IMR-90 (cell line): ENCODE data around the gene C5orf63. TPM values are rescaled to one million over a fixed set of nuclear protein-coding genes. Genes with fewer than 3 reads are reported as not detected.

Experiments
- ATAC-seq: fragments of 200-7000 bp; cut with Tn5 transposase; 2 replicates; pipeline ENCODE4 v1.9.1; 2020; ENCODE audit warnings: low read depth, mild to moderate bottlenecking, moderate library complexity
- BruUV-seq: library from RNA; stranded (reverse); fragments of 400-500 nt; replicated peaks from 2 replicates; lab custom pipeline; 2021; lab: Mats Ljungman, UMichigan
- CTCF ChIA-PET: fragments of 300-600 bp; formaldehyde crosslinking; extraction: SDS; loops from one replicate; lab custom pipeline; 2021; ENCODE audit warnings: antibody characterized with exemption; lab: Yijun Ruan, JAX
- POLR2A ChIA-PET: fragments of 300-600 bp; sonication (Branson Sonifier 250); formaldehyde crosslinking; loops from one replicate; lab custom pipeline; 2022; ENCODE audit warnings: antibody characterized with exemption; ENCODE audit not compliant: unreplicated experiment; lab: Charles Lee
- DNase-seq: peaks from one replicate; pipeline ENCODE4 v3.0.0; 2013
- H2AFZ ChIP-seq: replicated peaks from 2 replicates; pipeline ENCODE3; 2013; ENCODE audit warnings: low read length, mild to moderate bottlenecking; ENCODE audit not compliant: poor library complexity
- H2AK5ac ChIP-seq: 2 replicates; pipeline ENCODE4 v1.6.1; 2013; ENCODE audit warnings: low read depth, low read length, inconsistent platforms
- H2AK9ac ChIP-seq: replicated peaks from 2 replicates; pipeline ENCODE3; 2013; ENCODE audit warnings: mild to moderate bottlenecking, low read depth, low read length, moderate library complexity; ENCODE audit not compliant: poor library complexity
- H2BK120ac ChIP-seq: 2 replicates; pipeline ENCODE4 v1.6.1; 2013; ENCODE audit warnings: low read depth, low read length, inconsistent platforms
- H2BK15ac ChIP-seq: 3 replicates; pipeline ENCODE4 v1.6.1; 2013; ENCODE audit warnings: low read depth, low read length, inconsistent platforms
- H2BK20ac ChIP-seq: 2 replicates; pipeline ENCODE4 v1.6.1; 2013; ENCODE audit warnings: low read depth, mild to moderate bottlenecking, inconsistent platforms, low read length, moderate library complexity
- H2BK5ac ChIP-seq: 2 replicates; pipeline ENCODE4 v1.6.1; 2013; ENCODE audit warnings: mild to moderate bottlenecking, low read depth, low read length, inconsistent platforms; ENCODE audit not compliant: poor library complexity, severe bottlenecking
- H3K14ac ChIP-seq: replicated peaks from 2 replicates; pipeline ENCODE4 v1.6.1; 2013; ENCODE audit warnings: low read depth, low read length, inconsistent platforms
- H3K18ac ChIP-seq: 2 replicates; pipeline ENCODE4 v1.6.1; 2013; ENCODE audit warnings: low read depth, low read length, control low read depth
- H3K23ac ChIP-seq: 2 replicates; pipeline ENCODE4 v1.6.1; 2013; ENCODE audit warnings: low read depth, low read length, inconsistent platforms
- H3K27ac ChIP-seq: 2 replicates; pipeline ENCODE4 v1.5.1; 2013; ENCODE audit warnings: mild to moderate bottlenecking, control low read depth, low read length; ENCODE audit not compliant: insufficient read depth
- H3K27me3 ChIP-seq: 2 replicates; pipeline ENCODE4 v1.6.1; 2013; ENCODE audit warnings: low read length; ENCODE audit not compliant: control insufficient read depth, insufficient read depth
- H3K36me3 ChIP-seq: 2 replicates; pipeline ENCODE4 v1.6.1; 2013; ENCODE audit warnings: low read length, mixed read lengths; ENCODE audit not compliant: control insufficient read depth, insufficient read depth
- H3K4ac ChIP-seq: 2 replicates; pipeline ENCODE4 v1.6.1; 2013; ENCODE audit warnings: low read depth, low read length, inconsistent platforms
- H3K4me1 ChIP-seq: 2 replicates; pipeline ENCODE4 v1.6.1; 2013; ENCODE audit warnings: low read length, mixed read lengths; ENCODE audit not compliant: control insufficient read depth, insufficient read depth
- H3K4me2 ChIP-seq: 2 replicates; pipeline ENCODE4 v1.6.1; 2013; ENCODE audit warnings: low read depth, mild to moderate bottlenecking, control low read depth, low read length, moderate library complexity
- H3K4me3 ChIP-seq: 2 replicates; pipeline ENCODE4 v1.5.1; 2013; ENCODE audit warnings: low read depth, mild to moderate bottlenecking, control low read depth, low read length, moderate library complexity; ENCODE audit not compliant: insufficient read depth
- H3K56ac ChIP-seq: 2 replicates; pipeline ENCODE4 v1.6.1; 2013; ENCODE audit warnings: low read length, inconsistent platforms; ENCODE audit not compliant: insufficient read depth; ENCODE audit errors: extremely low read depth
- H3K79me1 ChIP-seq, 2 experiments: 2 replicates each; pipeline ENCODE4 v1.6.1; 2013; ENCODE audit warnings: low read length in 2 of 2, inconsistent platforms in 1 of 2, low read depth in 1 of 2
- H3K9ac ChIP-seq: 2 replicates; pipeline ENCODE4 v1.6.1; 2013; ENCODE audit warnings: low read depth, low read length, control low read depth
- H3K9me1 ChIP-seq: 2 replicates; pipeline ENCODE4 v1.6.1; 2013; ENCODE audit warnings: low read length, inconsistent platforms; ENCODE audit not compliant: insufficient read depth
- H3K9me3 ChIP-seq: 2 replicates; pipeline ENCODE4 v1.6.1; 2013; ENCODE audit warnings: low read length; ENCODE audit not compliant: control insufficient read depth, insufficient read depth
- H4K20me1 ChIP-seq: 2 replicates; pipeline ENCODE4 v1.6.1; 2013; ENCODE audit warnings: low read length, inconsistent platforms; ENCODE audit not compliant: insufficient read depth
- H4K5ac ChIP-seq: 2 replicates; pipeline ENCODE4 v1.6.1; 2013; ENCODE audit warnings: mild to moderate bottlenecking, low read depth, low read length, control low read depth
- H4K8ac ChIP-seq, 2 experiments: 2 replicates each; pipeline ENCODE4 v1.6.1; 2013; ENCODE audit warnings: low read depth in 2 of 2, low read length in 2 of 2, control low read depth in 1 of 2, inconsistent platforms in 1 of 2
- H4K91ac ChIP-seq: 2 replicates; pipeline ENCODE4 v1.6.1; 2013; ENCODE audit warnings: low read depth, low read length, inconsistent platforms; ENCODE audit not compliant: insufficient read depth
- CHD1 ChIP-seq: IDR thresholded peaks from 2 replicates; pipeline ENCODE4 v1.6.1; 2012; ENCODE audit warnings: low read depth, low read length, improper control_type of control experiment
- ELK1 ChIP-seq: fragments of 150-350 bp; IDR thresholded peaks from 2 replicates; pipeline ENCODE4 v1.6.1; 2016; ENCODE audit warnings: low read depth, mild to moderate bottlenecking, low read length, moderate library complexity, borderline replicate concordance
- MAZ ChIP-seq: IDR thresholded peaks from 2 replicates; pipeline ENCODE4 v1.6.1; 2012; ENCODE audit warnings: low read depth, mild to moderate bottlenecking, low read length, improper control_type of control experiment, moderate library complexity, borderline replicate concordance
- MXI1 ChIP-seq: IDR thresholded peaks from 2 replicates; pipeline ENCODE4 v1.6.1; 2012; ENCODE audit warnings: low read depth, mild to moderate bottlenecking, low read length, moderate library complexity, borderline replicate concordance
- WGBS, 2 experiments: methylation state at CpG; one replicate each; pipeline versions ENCODE4 v1.1.5 to v1.1.7; 2013; ENCODE audit warnings: missing lambda C conversion rate in 2 of 2; ENCODE audit not compliant: insufficient read length in 1 of 2; ENCODE audit errors: extremely low coverage in 2 of 2; 5-methylcytosine and 5-hydroxymethylcytosine counted together
- dilution Hi-C: fragments of 300-500 bp; cut with HindIII; formaldehyde crosslinking; loops from one replicate; pipeline ENCODE4 v1.14.3; 2018; ENCODE audit warnings: low sequenced_read_pairs; ENCODE audit not compliant: unreplicated experiment
- in situ Hi-C: fragments of 300-500 bp; cut with MboI; formaldehyde crosslinking; loops from 3 replicates; pipeline ENCODE4 v1.14.3; 2019; ENCODE audit warnings: low sequenced_read_pairs, inconsistent platforms, mixed read lengths
- intact Hi-C: fragments of 100-400 bp; cut with micrococcal nuclease; formaldehyde crosslinking; loops from 2 replicates; pipeline ENCODE4 v1.10.0; 2022
- polyA plus RNA-seq, 3 experiments: library from polyadenylated mRNA; depleted of rRNA; stranded (reverse); fragments of >200 nt; gene quantifications; 2 replicates each; pipeline ENCODE4 v1.2.3, GENCODE V29; 2012; ENCODE audit warnings: low replicate concordance in 1 of 3
- total RNA-seq: library from RNA; depleted of rRNA; stranded (reverse); fragments of >200 nt; gene quantifications from 2 replicates; pipeline ENCODE4 v1.2.3, GENCODE V29; 2012
- TF ChIP-seq, protein P1 (sequence below): fragments of 150-350 bp; IDR thresholded peaks from 2 replicates; pipeline ENCODE4 v1.6.1; 2017; ENCODE audit warnings: mild to moderate bottlenecking, antibody characterized with exemption, low read length, low read depth

C5orf63 gene
- total and polyA plus RNA-seq, 2 of the 4 experiments (the other 2 are of a cell fraction) = 0.72 to 1.1 TPM

- no peak overlapping the region for H3K18ac ChIP-seq
- no peak overlapping the region for H3K23ac ChIP-seq
- peaks cover 7% of the 10 kb centered on the region for H3K9me1 ChIP-seq
- no peak overlapping the region for H4K8ac ChIP-seq
- no peak overlapping the region for H4K5ac ChIP-seq
- ChIA-PET POLR2A (no interaction called here), CTCF (interaction anchor here (1.1 to 1.4 kb wide), 2 partner anchors 9 to 21 kb away, joined by 3 read pairs; no protein-coding TSS in a partner anchor)
- no peak overlapping the region for H2AK9ac ChIP-seq
- dilution Hi-C loops (no loop called here), in situ Hi-C loops (no loop called here), intact Hi-C loops (no loop called here)
- H2AFZ ChIP-seq = no peak overlapping the region
- H2BK5ac ChIP-seq = no peak overlapping the region
- H3K79me1 ChIP-seq = no peaks in the 10 kb centered on the region
- no peak overlapping the region for H2BK120ac ChIP-seq
- H3K14ac ChIP-seq = no peak overlapping the region
- H3K27me3 ChIP-seq = no peaks in the 10 kb centered on the region
- no peak overlapping the region for H2AK5ac ChIP-seq
- H4K20me1 ChIP-seq = no peaks in the 10 kb centered on the region
- peaks cover 4% of the 10 kb centered on the region; the same call in 1 of the 2 replicates for H3K4me1 ChIP-seq
- H3K9me3 ChIP-seq = no peaks in the 10 kb centered on the region
- no peak overlapping the region for H3K4me3 ChIP-seq
- H2BK15ac ChIP-seq = no peak overlapping the region
- no peaks in the 10 kb centered on the region for H3K36me3 ChIP-seq
- H3K4ac ChIP-seq = no peak overlapping the region
- BruUV-seq = no TSS peak
- 90% methylated on average over 2 of the region's 5 CpGs; no CpG with 5 or more reads in 1 of the 2 experiments for WGBS, 2 experiments
- ATAC-seq (no peak), DNase-seq (no peak)
- H3K9ac ChIP-seq = no peak overlapping the region
- no peak overlapping the region for H4K91ac ChIP-seq
- H3K27ac ChIP-seq = no peak overlapping the region
- no peak overlapping the region for H3K4me2 ChIP-seq
- TF ChIP-seq MXI1 (no peak), CHD1 (no peak), ELK1 (no peak), MAZ (no peak)
- TF ChIP-seq, protein P1, sequence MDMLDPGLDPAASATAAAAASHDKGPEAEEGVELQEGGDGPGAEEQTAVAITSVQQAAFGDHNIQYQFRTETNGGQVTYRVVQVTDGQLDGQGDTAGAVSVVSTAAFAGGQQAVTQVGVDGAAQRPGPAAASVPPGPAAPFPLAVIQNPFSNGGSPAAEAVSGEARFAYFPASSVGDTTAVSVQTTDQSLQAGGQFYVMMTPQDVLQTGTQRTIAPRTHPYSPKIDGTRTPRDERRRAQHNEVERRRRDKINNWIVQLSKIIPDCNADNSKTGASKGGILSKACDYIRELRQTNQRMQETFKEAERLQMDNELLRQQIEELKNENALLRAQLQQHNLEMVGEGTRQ = no peak
- no peak overlapping the region for H3K56ac ChIP-seq
- no peak overlapping the region for H2BK20ac ChIP-seq
These were observed 12.5 kb upstream of the C5orf63 start for GRCh38 chr5:127085796-127086195.
